ENCODE results near the gene USP5.
A peak's percentile ranks its signal among the peaks of the same experiment; 100 is the strongest.

USP5 gene

GRCh38 chr12:6846316-6846869, 5.6 kb upstream of the USP5 start:
- H3K4me3 Mint-ChIP-seq: no peak overlapping the region
- no peaks in the 10 kb centered on the region for H3K9me3 Mint-ChIP-seq (ENCODE audit: low read depth)
- peaks cover 4% of the 10 kb centered on the region for H3K36me3 Mint-ChIP-seq
- H3K27ac Mint-ChIP-seq: no peak overlapping the region
- no peaks in the 10 kb centered on the region for H3K27me3 Mint-ChIP-seq
- peaks cover 1% of the 10 kb centered on the region for H3K4me1 Mint-ChIP-seq (ENCODE audit: low read depth)

- H3K27ac Mint-ChIP-seq: no peak overlapping the region
- peaks cover 4% of the 10 kb centered on the region for H3K36me3 Mint-ChIP-seq
- no peak overlapping the region for H3K4me3 Mint-ChIP-seq
- no peaks in the 10 kb centered on the region for H3K27me3 Mint-ChIP-seq
- no peaks in the 10 kb centered on the region for H3K9me3 Mint-ChIP-seq (ENCODE audit: low read depth)
- peaks cover 5% of the 10 kb centered on the region for H3K4me1 Mint-ChIP-seq (ENCODE audit: low read depth)
Observed at GRCh38 chr12:6847676-6848075, 4.3 kb upstream of the USP5 start.

- peaks cover 4% of the 10 kb centered on the region for H3K36me3 Mint-ChIP-seq
- no peak overlapping the region for H3K27ac Mint-ChIP-seq
- H3K9me3 Mint-ChIP-seq (ENCODE audit: low read depth): no peaks in the 10 kb centered on the region
- no peaks in the 10 kb centered on the region for H3K27me3 Mint-ChIP-seq
- peak overlapping the region; percentile 61 for H3K4me3 Mint-ChIP-seq
- H3K4me1 Mint-ChIP-seq (ENCODE audit: low read depth): peaks cover 16% of the 10 kb centered on the region
Observed at GRCh38 chr12:6849427-6849826, 2.5 kb upstream of the USP5 start.

- Mint-ChIP-seq H3K4me3 (peak overlapping the region; percentile 61), H3K4me1 (ENCODE audit: low read depth) (peaks cover 16% of the 10 kb centered on the region), H3K27me3 (no peaks in the 10 kb centered on the region), H3K36me3 (no peaks in the 10 kb centered on the region), H3K9me3 (ENCODE audit: low read depth) (no peaks in the 10 kb centered on the region), H3K27ac (no peak overlapping the region)
Observed at GRCh38 chr12:6849976-6850560, 1.9 kb upstream of the USP5 start.

- Mint-ChIP-seq H3K27ac (peak overlapping the region; percentile 100), H3K4me3 (no peak overlapping the region), H3K27me3 (no peaks in the 10 kb centered on the region), H3K4me1 (ENCODE audit: low read depth) (peaks cover 16% of the 10 kb centered on the region), H3K36me3 (no peaks in the 10 kb centered on the region), H3K9me3 (ENCODE audit: low read depth) (no peaks in the 10 kb centered on the region)
Observed at GRCh38 chr12:6850796-6851152, 1.2 kb upstream of the USP5 start.

GRCh38 chr12:6851153-6851920, 613 bp upstream of the USP5 start, which contains the start of gene CDCA3:
Gene CDCA3, minus strand, starts transcription at chr12:6851286. Its CDS starts 334 bp downstream, at chr12:6850952.
- H3K36me3 Mint-ChIP-seq: no peaks in the 10 kb centered on the region
- H3K4me3 Mint-ChIP-seq: peak within 1 kb of the TSS; percentile 99
- H3K27me3 Mint-ChIP-seq: no peaks in the 10 kb centered on the region
- peak within 1 kb of the TSS; percentile 100 for H3K27ac Mint-ChIP-seq
- no peaks in the 10 kb centered on the region for H3K9me3 Mint-ChIP-seq (ENCODE audit: low read depth)
- peaks cover 16% of the 10 kb centered on the region for H3K4me1 Mint-ChIP-seq (ENCODE audit: low read depth)

GRCh38 chr12:6852651-6853354, 853 bp downstream of the USP5 start:
- peak overlapping the region; percentile 99 for H3K4me3 Mint-ChIP-seq
- H3K27ac Mint-ChIP-seq: peak overlapping the region; percentile 100
- peaks cover 16% of the 10 kb centered on the region for H3K4me1 Mint-ChIP-seq (ENCODE audit: low read depth)
- H3K36me3 Mint-ChIP-seq: no peaks in the 10 kb centered on the region
- H3K27me3 Mint-ChIP-seq: no peaks in the 10 kb centered on the region
- no peaks in the 10 kb centered on the region for H3K9me3 Mint-ChIP-seq (ENCODE audit: low read depth)

- peaks cover 16% of the 10 kb centered on the region for H3K4me1 Mint-ChIP-seq (ENCODE audit: low read depth)
- H3K36me3 Mint-ChIP-seq: no peaks in the 10 kb centered on the region
Observed at GRCh38 chr12:6853626-6854025, 1.7 kb downstream of the USP5 start.

GRCh38 chr12:6854036-6854435, 2.1 kb downstream of the USP5 start:
- Mint-ChIP-seq H3K4me1 (ENCODE audit: low read depth) (peaks cover 16% of the 10 kb centered on the region), H3K4me3 (peak overlapping the region; percentile 99), H3K36me3 (no peaks in the 10 kb centered on the region), H3K27me3 (no peaks in the 10 kb centered on the region), H3K9me3 (ENCODE audit: low read depth) (no peaks in the 10 kb centered on the region), H3K27ac (peak overlapping the region; percentile 100)

More at GRCh38 chr12:6853626-6854025, 1.7 kb downstream of the USP5 start:
- H3K27me3 Mint-ChIP-seq: no peaks in the 10 kb centered on the region
- no peaks in the 10 kb centered on the region for H3K9me3 Mint-ChIP-seq (ENCODE audit: low read depth)
- H3K27ac Mint-ChIP-seq: peak overlapping the region; percentile 100
- H3K4me3 Mint-ChIP-seq: peak overlapping the region; percentile 99

- no peak overlapping the region for H3K4me3 Mint-ChIP-seq
- H3K9me3 Mint-ChIP-seq (ENCODE audit: low read depth): no peaks in the 10 kb centered on the region
- H3K27me3 Mint-ChIP-seq: no peaks in the 10 kb centered on the region
- peaks cover 16% of the 10 kb centered on the region for H3K4me1 Mint-ChIP-seq (ENCODE audit: low read depth)
- peaks cover under 1% of the 10 kb centered on the region for H3K36me3 Mint-ChIP-seq
- peak overlapping the region; percentile 46 for H3K27ac Mint-ChIP-seq
Observed at GRCh38 chr12:6855322-6855721, 3.4 kb downstream of the USP5 start.

GRCh38 chr12:6858799-6859198, 6.8 kb downstream of the USP5 start:
- Mint-ChIP-seq H3K27ac (no peak overlapping the region), H3K36me3 (peaks cover 6% of the 10 kb centered on the region), H3K27me3 (no peaks in the 10 kb centered on the region), H3K4me1 (ENCODE audit: low read depth) (peaks cover 5% of the 10 kb centered on the region), H3K4me3 (no peak overlapping the region), H3K9me3 (ENCODE audit: low read depth) (no peaks in the 10 kb centered on the region)

GRCh38 chr12:6860116-6860515, 8.2 kb downstream of the USP5 start:
- H3K36me3 Mint-ChIP-seq: peaks cover 6% of the 10 kb centered on the region
- no peaks in the 10 kb centered on the region for H3K27me3 Mint-ChIP-seq
- no peak overlapping the region for H3K27ac Mint-ChIP-seq
- no peaks in the 10 kb centered on the region for H3K4me1 Mint-ChIP-seq (ENCODE audit: low read depth)
- no peak overlapping the region for H3K4me3 Mint-ChIP-seq
- no peaks in the 10 kb centered on the region for H3K9me3 Mint-ChIP-seq (ENCODE audit: low read depth)

GRCh38 chr12:6860942-6861341, 9.0 kb downstream of the USP5 start:
- H3K4me3 Mint-ChIP-seq: no peak overlapping the region
- no peak overlapping the region for H3K27ac Mint-ChIP-seq
- H3K27me3 Mint-ChIP-seq: no peaks in the 10 kb centered on the region
- H3K9me3 Mint-ChIP-seq (ENCODE audit: low read depth): no peaks in the 10 kb centered on the region
- H3K4me1 Mint-ChIP-seq (ENCODE audit: low read depth): peaks cover 5% of the 10 kb centered on the region
- H3K36me3 Mint-ChIP-seq: peaks cover 6% of the 10 kb centered on the region

- no peaks in the 10 kb centered on the region for H3K27me3 Mint-ChIP-seq
- H3K36me3 Mint-ChIP-seq: peaks cover 6% of the 10 kb centered on the region
- H3K4me1 Mint-ChIP-seq (ENCODE audit: low read depth): peaks cover 8% of the 10 kb centered on the region
- H3K27ac Mint-ChIP-seq: no peak overlapping the region
- no peak overlapping the region for H3K4me3 Mint-ChIP-seq
- H3K9me3 Mint-ChIP-seq (ENCODE audit: low read depth): no peaks in the 10 kb centered on the region
Observed at GRCh38 chr12:6861391-6861790, 9.4 kb downstream of the USP5 start.

- H3K4me3 Mint-ChIP-seq: no peak overlapping the region
- no peaks in the 10 kb centered on the region for H3K9me3 Mint-ChIP-seq (ENCODE audit: low read depth)
- peaks cover 6% of the 10 kb centered on the region for H3K36me3 Mint-ChIP-seq
- H3K27ac Mint-ChIP-seq: no peak overlapping the region
- H3K27me3 Mint-ChIP-seq: no peaks in the 10 kb centered on the region
- peaks cover 15% of the 10 kb centered on the region for H3K4me1 Mint-ChIP-seq (ENCODE audit: low read depth)
Observed at GRCh38 chr12:6863033-6863432, 11.1 kb downstream of the USP5 start.

All from activated naive CD8-positive, alpha-beta T cell (primary cell).